NT2/D1 (cell line): ENCODE data around the gene TUNAR.

Experiments
- DNase-seq: peaks from one replicate; pipeline ENCODE4 v3.0.0-alpha.2; 2011; ENCODE audit warnings: low read depth, low spot score
- H3K27me3 ChIP-seq: 2 replicates; pipeline ENCODE4 v1.6.0; 2011; ENCODE audit warnings: mild to moderate bottlenecking; ENCODE audit not compliant: insufficient read length, insufficient read depth
- H3K36me3 ChIP-seq: 2 replicates; pipeline ENCODE4 v1.6.1; 2011; ENCODE audit warnings: mild to moderate bottlenecking, low read length, mixed read lengths; ENCODE audit not compliant: insufficient read depth, insufficient read length
- H3K4me1 ChIP-seq: 2 replicates; pipeline ENCODE4 v1.5.1; 2011; ENCODE audit not compliant: insufficient read depth, insufficient read length
- H3K4me3 ChIP-seq: 2 replicates; pipeline ENCODE4 v1.5.1; 2011; ENCODE audit warnings: low read depth; ENCODE audit not compliant: insufficient read length
- H3K9ac ChIP-seq: 2 replicates; pipeline ENCODE4 v1.6.0; 2011; ENCODE audit warnings: low read depth; ENCODE audit not compliant: insufficient read length
- H3K9me3 ChIP-seq: 2 replicates; pipeline ENCODE4 v1.5.1; 2011; ENCODE audit warnings: mild to moderate bottlenecking, low read length; ENCODE audit not compliant: insufficient read depth
- SUZ12 ChIP-seq: IDR thresholded peaks from 2 replicates; pipeline ENCODE4 v1.6.1; 2011; ENCODE audit not compliant: insufficient read length, insufficient read depth; ENCODE audit errors: extremely low read depth
- YY1 ChIP-seq: IDR thresholded peaks from 2 replicates; pipeline ENCODE4 v1.6.1; 2011; ENCODE audit not compliant: insufficient read length, insufficient read depth
- ZNF274 ChIP-seq: IDR thresholded peaks from 2 replicates; pipeline ENCODE4 v1.6.1; 2011; ENCODE audit warnings: mild to moderate bottlenecking, low read depth, low read length

The TUNAR gene

DNA sequence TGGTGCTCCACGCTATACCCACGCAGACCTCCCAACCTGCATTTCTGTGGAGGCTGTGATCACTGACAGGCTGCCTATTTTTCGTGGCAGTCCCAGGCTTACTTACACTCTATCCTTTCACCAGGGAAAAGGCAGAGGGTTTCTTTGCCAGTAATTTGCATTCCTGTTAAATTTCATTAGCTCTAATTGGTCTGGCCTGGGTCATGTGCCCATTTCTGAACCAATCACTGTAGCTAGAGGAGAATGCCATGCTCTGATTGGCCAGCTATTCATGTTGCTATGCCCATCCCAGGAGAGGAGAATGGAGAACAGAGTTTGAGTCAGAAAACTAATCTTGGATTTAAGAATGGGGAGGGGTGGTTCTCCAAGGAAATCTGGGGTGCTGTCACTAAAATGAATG, 43.2 kb upstream of the TUNAR start:
- Histone ChIP-seq H3K36me3 (no peaks in the 10 kb centered on the region), H3K4me3 (no peak overlapping the region), H3K27me3 (no peaks in the 10 kb centered on the region), H3K4me1 (peaks cover 6% of the 10 kb centered on the region), H3K9me3 (peaks cover 7% of the 10 kb centered on the region; the same call in 1 of the 2 replicates), H3K9ac (no peak overlapping the region)
- no peak for TF ChIP-seq SUZ12
- TF ChIP-seq YY1, result no peak
- no peak for TF ChIP-seq ZNF274
- no peak for DNase-seq

DNA sequence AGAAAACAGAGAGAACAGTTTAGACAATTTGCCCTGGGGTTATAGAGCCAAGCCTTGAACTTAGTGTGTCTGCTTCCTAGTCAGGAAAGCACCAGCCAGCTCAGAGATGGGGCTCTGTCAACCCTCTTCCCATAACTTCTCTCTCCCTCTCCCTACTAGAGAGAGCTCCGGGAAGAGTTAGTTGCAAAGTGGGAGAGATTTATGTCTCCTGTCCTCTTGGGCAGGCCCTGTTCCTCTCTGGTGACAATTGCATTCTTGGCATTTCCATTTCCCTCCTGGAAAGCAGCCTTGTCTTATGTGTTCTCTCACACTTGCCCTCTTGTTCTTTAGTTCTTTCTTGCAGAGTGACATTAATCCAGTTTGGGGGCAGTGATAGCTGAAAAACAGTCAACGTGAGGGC, 42.1 kb upstream of the TUNAR start:
- Histone ChIP-seq H3K36me3 (no peaks in the 10 kb centered on the region), H3K9ac (no peak overlapping the region), H3K27me3 (no peaks in the 10 kb centered on the region), H3K4me3 (no peak overlapping the region), H3K9me3 (no peaks in the 10 kb centered on the region), H3K4me1 (peaks cover 6% of the 10 kb centered on the region)
- DNase-seq, result no peak
- TF ChIP-seq SUZ12 (no peak), ZNF274 (no peak), YY1 (no peak)

DNA sequence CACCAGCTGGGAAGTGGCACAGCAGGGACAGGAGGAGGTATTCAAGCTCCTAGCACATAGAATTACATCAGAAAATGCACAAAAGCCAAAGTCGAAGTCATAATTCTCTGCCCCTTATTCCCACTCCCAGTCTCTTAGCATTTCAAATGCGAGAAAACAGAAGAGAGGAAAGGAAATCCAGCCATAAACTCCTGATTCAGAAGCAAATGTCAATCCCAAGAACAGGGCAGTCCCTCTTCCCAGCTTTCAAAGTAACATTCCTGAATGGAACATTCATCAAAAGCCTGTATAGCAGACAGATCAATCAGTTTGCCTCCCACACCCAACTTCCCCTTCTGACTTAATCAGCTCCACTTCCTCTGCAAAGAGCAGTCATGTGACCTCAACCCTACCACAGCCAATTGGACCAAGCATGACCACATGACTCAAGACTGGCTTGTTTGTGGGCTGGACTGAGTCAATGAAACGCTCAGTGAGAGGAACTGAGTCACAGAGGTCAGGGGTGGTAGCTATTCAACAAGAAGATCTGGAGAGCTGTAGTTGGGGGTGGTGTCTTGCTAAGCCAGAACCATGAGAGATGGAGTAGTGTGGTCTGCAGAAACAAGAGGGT, 41.4 kb upstream of the TUNAR start:
- DNase-seq, result no peak
- no peak overlapping the region for H3K4me3 ChIP-seq
- peaks cover 6% of the 10 kb centered on the region for H3K4me1 ChIP-seq
- no peak overlapping the region for H3K9ac ChIP-seq
- TF ChIP-seq ZNF274 (no peak), YY1 (no peak), SUZ12 (no peak)
- H3K27me3 ChIP-seq, result no peaks in the 10 kb centered on the region
- no peaks in the 10 kb centered on the region for H3K9me3 ChIP-seq
- no peaks in the 10 kb centered on the region for H3K36me3 ChIP-seq

GRCh38 chr14:95838862-95839261, 37.8 kb upstream of the TUNAR start:
- no peaks in the 10 kb centered on the region for H3K4me1 ChIP-seq
- TF ChIP-seq YY1 (no peak), ZNF274 (no peak), SUZ12 (no peak)
- H3K36me3 ChIP-seq, result no peaks in the 10 kb centered on the region
- H3K27me3 ChIP-seq, result no peaks in the 10 kb centered on the region
- H3K9me3 ChIP-seq, result no peaks in the 10 kb centered on the region
- H3K4me3 ChIP-seq, result no peak overlapping the region
- no peak for DNase-seq
- H3K9ac ChIP-seq, result no peak overlapping the region

- no peaks in the 10 kb centered on the region for H3K4me1 ChIP-seq
- H3K9ac ChIP-seq, result no peak overlapping the region
- DNase-seq, result no peak
- no peak for TF ChIP-seq SUZ12
- no peak for TF ChIP-seq ZNF274
- TF ChIP-seq YY1, result no peak
- no peak overlapping the region for H3K4me3 ChIP-seq
- no peaks in the 10 kb centered on the region for H3K36me3 ChIP-seq
- no peaks in the 10 kb centered on the region for H3K27me3 ChIP-seq
- no peaks in the 10 kb centered on the region for H3K9me3 ChIP-seq
Observed at GRCh38 chr14:95840094-95840700, 36.4 kb upstream of the TUNAR start.

DNA sequence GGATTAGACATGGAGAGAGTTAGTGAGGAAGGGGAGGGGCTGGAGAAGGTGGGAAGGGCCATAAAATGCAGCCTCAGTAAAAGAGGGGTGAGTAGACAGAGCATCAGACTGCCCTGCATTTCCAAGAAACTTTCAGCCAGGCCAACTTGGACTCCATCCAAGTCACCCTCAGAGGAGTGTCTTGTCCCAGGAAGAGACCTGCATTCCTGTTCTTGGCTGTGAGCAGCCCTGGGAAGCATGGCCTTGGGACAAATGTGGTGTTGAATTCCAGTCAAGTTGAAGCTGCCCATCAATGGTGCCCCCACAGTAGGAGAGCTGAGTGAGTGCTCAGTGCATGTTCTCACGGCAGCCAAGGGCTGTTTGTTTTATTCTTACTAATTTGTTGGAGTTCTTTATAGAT, 35.0 kb upstream of the TUNAR start:
- 0 out of 2 replicates have a peak, but pooled peaks cover 6% of the 10 kb centered on the region for H3K9me3 ChIP-seq
- H3K27me3 ChIP-seq, result no peaks in the 10 kb centered on the region
- no peaks in the 10 kb centered on the region for H3K36me3 ChIP-seq
- H3K4me3 ChIP-seq, result no peak overlapping the region
- no peak overlapping the region for H3K9ac ChIP-seq
- TF ChIP-seq ZNF274 (no peak), SUZ12 (no peak), YY1 (no peak)
- no peaks in the 10 kb centered on the region for H3K4me1 ChIP-seq
- DNase-seq, result no peak

DNA sequence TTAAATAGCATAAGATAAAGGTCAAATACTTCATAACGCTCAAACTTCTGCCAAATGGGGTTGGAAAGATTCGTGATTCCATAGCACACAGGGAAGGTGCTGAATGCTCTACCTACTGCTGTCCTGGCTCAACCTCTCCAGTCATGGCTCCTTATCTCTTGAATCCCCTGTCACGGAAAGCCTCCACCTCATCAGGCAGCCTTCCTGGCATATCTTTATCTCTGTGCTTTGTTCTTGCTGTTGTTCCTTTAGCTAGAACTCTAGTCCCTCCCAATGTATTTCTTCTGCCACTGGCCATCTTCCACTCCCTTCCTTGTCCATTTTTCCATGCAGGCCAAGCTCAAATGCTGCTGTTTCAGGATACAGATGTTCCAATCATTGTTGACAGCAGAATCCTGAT, 26.9 kb upstream of the TUNAR start:
- DNase-seq, result no peak
- H3K36me3 ChIP-seq, result no peaks in the 10 kb centered on the region
- H3K4me3 ChIP-seq, result no peak overlapping the region
- TF ChIP-seq SUZ12, result no peak
- TF ChIP-seq ZNF274, result no peak
- no peak for TF ChIP-seq YY1
- no peak overlapping the region for H3K9ac ChIP-seq
- no peaks in the 10 kb centered on the region for H3K27me3 ChIP-seq
- 0 out of 2 replicates have a peak, but pooled peaks cover 6% of the 10 kb centered on the region for H3K9me3 ChIP-seq
- H3K4me1 ChIP-seq, result no peaks in the 10 kb centered on the region
